Panc1 (cell line): Measurements from ENCODE around the gene LNX2. TPM values are rescaled to one million over a fixed set of nuclear protein-coding genes. Genes with fewer than 3 reads are reported as not detected.

Experiments
- ATAC-seq: fragments of 200-7000 bp; cut with Tn5 transposase; 2 replicates; pipeline ENCODE4 v1.9.1; 2020; ENCODE audit warnings: mild to moderate bottlenecking, moderate library complexity
- BruUV-seq: library from RNA; stranded (reverse); fragments of 400-500 nt; replicated peaks from 2 replicates; lab custom pipeline; 2021; lab: Mats Ljungman, UMichigan
- CTCF ChIA-PET: fragments of 300-600 bp; sonication (Branson Sonifier 250); formaldehyde crosslinking; loops from one replicate; lab custom pipeline; 2022; ENCODE audit warnings: antibody characterized with exemption; lab: Charles Lee
- POLR2A ChIA-PET: fragments of 300-600 bp; sonication (Branson Sonifier 250); formaldehyde crosslinking; loops from one replicate; lab custom pipeline; 2022; ENCODE audit warnings: antibody characterized with exemption; lab: Charles Lee
- DNase-seq: peaks from one replicate; pipeline ENCODE4 v3.0.0-alpha.2; 2010; ENCODE audit warnings: low read depth, low spot score
- H3K27ac ChIP-seq: 2 replicates; pipeline ENCODE4 v1.5.1; 2011; ENCODE audit warnings: mild to moderate bottlenecking, low read length, inconsistent platforms
- H3K27me3 ChIP-seq: fragments of 200-500 bp; sonication (Bioruptor generic); 2 replicates; pipeline ENCODE4 v1.6.0; 2014; ENCODE audit warnings: low read length, inconsistent platforms; ENCODE audit not compliant: control insufficient read depth, insufficient read depth
- H3K36me3 ChIP-seq: fragments of 200-500 bp; sonication (Bioruptor generic); 2 replicates; pipeline ENCODE4 v1.5.1; 2014; ENCODE audit warnings: inconsistent platforms, mild to moderate bottlenecking, low read length, moderate library complexity; ENCODE audit not compliant: control insufficient read depth, insufficient read depth
- H3K4me1 ChIP-seq: 2 replicates; pipeline ENCODE4 v1.5.1; 2011; ENCODE audit warnings: inconsistent platforms, mild to moderate bottlenecking, low read length, moderate library complexity; ENCODE audit not compliant: control insufficient read depth, insufficient read depth
- H3K4me3 ChIP-seq, 2 experiments: 2 replicates each; pipeline ENCODE4 v1.5.1; 2011 to 2012; ENCODE audit warnings: low read depth in 2 of 2, low read length in 2 of 2, mild to moderate bottlenecking in 2 of 2, inconsistent platforms in 1 of 2, moderate library complexity in 1 of 2
- H3K9me3 ChIP-seq: fragments of 200-500 bp; sonication (Bioruptor generic); 2 replicates; pipeline ENCODE4 v1.5.1; 2014; ENCODE audit warnings: low read depth, mild to moderate bottlenecking, inconsistent platforms, low read length, moderate library complexity; ENCODE audit not compliant: control insufficient read depth, insufficient read depth
- CTCF ChIP-seq: fragments of 450-650 bp; IDR thresholded peaks from 2 replicates; pipeline ENCODE4 v1.5.1; 2017; ENCODE audit warnings: mild to moderate bottlenecking
- POLR2AphosphoS5 ChIP-seq: IDR thresholded peaks from 2 replicates; pipeline ENCODE4 v1.6.1; 2012; ENCODE audit warnings: mild to moderate bottlenecking, low read depth, low read length, moderate library complexity
- REST ChIP-seq, 2 experiments: IDR thresholded peaks; 2 replicates each; pipeline ENCODE4 v1.6.1; 2011 to 2012; ENCODE audit warnings: low read depth in 2 of 2, control low read depth in 1 of 2, low read length in 1 of 2, mild to moderate bottlenecking in 1 of 2, moderate library complexity in 1 of 2; ENCODE audit not compliant: insufficient read depth in 1 of 2
- SIN3A ChIP-seq: IDR thresholded peaks from 2 replicates; pipeline ENCODE4 v1.6.1; 2012; ENCODE audit warnings: low read depth, mild to moderate bottlenecking, low read length, moderate library complexity, borderline replicate concordance; ENCODE audit not compliant: insufficient read depth
- TCF7L2 ChIP-seq: IDR thresholded peaks from 2 replicates; pipeline ENCODE4 v1.6.1; 2011; ENCODE audit warnings: mild to moderate bottlenecking, low read depth, low read length, inconsistent platforms
- in situ Hi-C: cut with HindIII; loops from 2 replicates; pipeline ENCODE4 v1.10.0; 2016; ENCODE audit warnings: low sequenced_read_pairs, low pct_unique_long_range_greater_than_20kb
- intact Hi-C: fragments of 100-400 bp; cut with micrococcal nuclease; formaldehyde crosslinking; loops from one replicate; pipeline ENCODE4 v1.10.0; 2022; ENCODE audit not compliant: unreplicated experiment
- total RNA-seq: library from RNA; stranded (reverse); gene quantifications from one replicate; pipeline ENCODE4 v1.2.1, GENCODE V29; 2021; ENCODE audit not compliant: unreplicated experiment

Gene LNX2
- total RNA-seq, 1 experiment from 2014 or later: 11.6 TPM

GRCh38 chr13:27556109-27556508 lies 64.2 kb downstream of the LNX2 start:
- intact Hi-C loops: no loop called here

GRCh38 chr13:27551562-27551961 lies 68.8 kb downstream of the LNX2 start:
- ChIA-PET CTCF (interaction anchor here (0.6 kb wide), 1 partner anchor 38 kb away, joined by 3 read pairs; no protein-coding TSS in a partner anchor), POLR2A (no interaction called here)
- intact Hi-C loops (no loop called here), in situ Hi-C loops (no loop called here)
- Histone ChIP-seq H3K4me3 (no peak overlapping the region), H3K4me1 (no peaks in the 10 kb centered on the region), H3K36me3 (peaks cover 4% of the 10 kb centered on the region), H3K9me3 (no peaks in the 10 kb centered on the region), H3K27ac (no peak overlapping the region), H3K27me3 (no peaks in the 10 kb centered on the region)
- ATAC-seq: no peak
- TF ChIP-seq POLR2AphosphoS5 (no peak), SIN3A (no peak), CTCF (no peak), TCF7L2 (no peak), REST (IDR thresholded peaks at IDR 0.05; ENCODE audit: insufficient read depth in 1 of 2, low read depth in 2 of 2, low read length in 1 of 2) (no peak)
- BruUV-seq: no TSS peak
- no peak for DNase-seq

More at GRCh38 chr13:27556109-27556508, 64.2 kb downstream of the LNX2 start:
- H3K4me1 ChIP-seq: no peaks in the 10 kb centered on the region
- no TSS peak for BruUV-seq
- no peaks in the 10 kb centered on the region for H3K27me3 ChIP-seq
- no peak overlapping the region for H3K4me3 ChIP-seq
- ChIA-PET CTCF (no interaction called here), POLR2A (no interaction called here)
- no peaks in the 10 kb centered on the region for H3K9me3 ChIP-seq
- in situ Hi-C loops: no loop called here
- TF ChIP-seq SIN3A (no peak), CTCF (peak; percentile 18; the same call in 1 of the 2 replicates), TCF7L2 (no peak)
- DNase-seq (no peak), ATAC-seq (no peak)
- peaks cover 4% of the 10 kb centered on the region for H3K36me3 ChIP-seq
- no peak overlapping the region for H3K27ac ChIP-seq
